Central memory CD4-positive, alpha-beta T cell (primary cell): ENCODE data around the gene GSK3A.

Experiments
- DNase-seq: peaks from one replicate; pipeline ENCODE4 v3.0.0; 2022

GSK3A gene

GRCh38 chr19:42220751-42221097 is 21.7 kb downstream of the GSK3A start:
- DNase-seq: no peak

GRCh38 chr19:42219812-42220750 is 22.3 kb downstream of the GSK3A start, which contains the start of gene ZNF526:
ZNF526 (plus strand) TSS chr19:42220312; CDS start chr19:42224404, 4,092 bp downstream.
- DNase-seq: peak; percentile 96

GRCh38 chr19:42217520-42218437 is 24.6 kb downstream of the GSK3A start, which contains the start of gene DEDD2:
DEDD2 (minus strand) TSS chr19:42217677; CDS start chr19:42217007, 670 bp downstream.
- peak; percentile 100 for DNase-seq

GRCh38 chr19:42216653-42217519 is 25.5 kb downstream of the GSK3A start:
- no peak for DNase-seq

GRCh38 chr19:42214810-42215485 is 27.5 kb downstream of the GSK3A start:
- DNase-seq: no peak

GRCh38 chr19:42212886-42213285 is 29.5 kb downstream of the GSK3A start:
- no peak for DNase-seq

GRCh38 chr19:42208612-42209011 is 33.8 kb downstream of the GSK3A start:
- DNase-seq: no peak

- no peak for DNase-seq
Measured at GRCh38 chr19:42207767-42208271, 34.6 kb downstream of the GSK3A start.

GRCh38 chr19:42206871-42207755 is 35.3 kb downstream of the GSK3A start:
- DNase-seq: no peak

GRCh38 chr19:42204664-42205063 is 37.7 kb downstream of the GSK3A start:
- no peak for DNase-seq

GRCh38 chr19:42203700-42204099 is 38.7 kb downstream of the GSK3A start:
- no peak for DNase-seq

- no peak for DNase-seq
Measured at GRCh38 chr19:42202290-42202880, 40.0 kb downstream of the GSK3A start.

- peak; percentile 61 for DNase-seq
Measured at GRCh38 chr19:42201489-42202289, 40.7 kb downstream of the GSK3A start.

- no peak for DNase-seq
Measured at GRCh38 chr19:42200116-42200715, 42.2 kb downstream of the GSK3A start.

- peak; percentile 62 for DNase-seq
Measured at GRCh38 chr19:42199440-42200115, 42.8 kb downstream of the GSK3A start.

- peak; percentile 85 for DNase-seq
Measured at GRCh38 chr19:42198676-42199439, 43.5 kb downstream of the GSK3A start.

GRCh38 chr19:42197375-42197817 is 45.0 kb downstream of the GSK3A start:
- DNase-seq: no peak
